ENCODE data around the gene ZNHIT6. TPM values are rescaled to one million over a fixed set of nuclear protein-coding genes. Genes with fewer than 3 reads are reported as not detected.

The ZNHIT6 gene
- total RNA-seq, 2 experiments from 2014 or later, result 22.4 to 23.9 TPM

DNA sequence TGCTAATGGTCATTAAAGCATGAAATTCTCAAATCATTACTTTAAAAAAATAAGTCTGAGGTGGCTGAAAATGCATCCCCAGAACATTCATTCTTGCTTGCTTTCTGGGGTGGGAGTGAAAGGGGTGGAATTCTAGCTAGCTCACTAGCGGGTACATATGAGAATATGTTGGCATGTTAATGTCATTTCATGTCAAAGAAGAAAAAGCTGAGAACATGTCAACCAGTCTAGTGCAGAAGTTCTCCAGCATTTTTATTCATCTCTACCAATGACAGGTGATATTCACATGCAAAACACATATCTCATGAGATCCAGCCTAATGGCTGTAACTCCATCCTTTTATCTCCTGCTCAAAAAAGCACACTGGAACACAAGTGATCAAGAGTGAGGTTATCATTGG is 49.1 kb downstream of the ZNHIT6 start:
- TF ChIP-seq, protein P1, sequence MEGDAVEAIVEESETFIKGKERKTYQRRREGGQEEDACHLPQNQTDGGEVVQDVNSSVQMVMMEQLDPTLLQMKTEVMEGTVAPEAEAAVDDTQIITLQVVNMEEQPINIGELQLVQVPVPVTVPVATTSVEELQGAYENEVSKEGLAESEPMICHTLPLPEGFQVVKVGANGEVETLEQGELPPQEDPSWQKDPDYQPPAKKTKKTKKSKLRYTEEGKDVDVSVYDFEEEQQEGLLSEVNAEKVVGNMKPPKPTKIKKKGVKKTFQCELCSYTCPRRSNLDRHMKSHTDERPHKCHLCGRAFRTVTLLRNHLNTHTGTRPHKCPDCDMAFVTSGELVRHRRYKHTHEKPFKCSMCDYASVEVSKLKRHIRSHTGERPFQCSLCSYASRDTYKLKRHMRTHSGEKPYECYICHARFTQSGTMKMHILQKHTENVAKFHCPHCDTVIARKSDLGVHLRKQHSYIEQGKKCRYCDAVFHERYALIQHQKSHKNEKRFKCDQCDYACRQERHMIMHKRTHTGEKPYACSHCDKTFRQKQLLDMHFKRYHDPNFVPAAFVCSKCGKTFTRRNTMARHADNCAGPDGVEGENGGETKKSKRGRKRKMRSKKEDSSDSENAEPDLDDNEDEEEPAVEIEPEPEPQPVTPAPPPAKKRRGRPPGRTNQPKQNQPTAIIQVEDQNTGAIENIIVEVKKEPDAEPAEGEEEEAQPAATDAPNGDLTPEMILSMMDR (IDR thresholded peaks at IDR 0.05), result no peak
- ChIA-PET CTCF (interaction anchor here (0.9 to 1.8 kb wide), 2 partner anchors 9 to 23 kb away, joined by 3 to 5 read pairs; no protein-coding TSS in a partner anchor), POLR2A (no interaction called here)
- H3K4me1 Mint-ChIP-seq (ENCODE audit: low read depth), result peaks cover 5% of the 10 kb centered on the region
- H3K4me3 Mint-ChIP-seq, result no peak overlapping the region
- DNase-seq (no peak), ATAC-seq (no peak)
- H3K27ac Mint-ChIP-seq, result no peak overlapping the region
- intact Hi-C loops (cut with micrococcal nuclease), result no loop called here
- no peaks in the 10 kb centered on the region for H3K27me3 Mint-ChIP-seq
- no peaks in the 10 kb centered on the region for H3K9me3 Mint-ChIP-seq
- peaks cover 35% of the 10 kb centered on the region for H3K36me3 Mint-ChIP-seq (ENCODE audit: low read depth)

DNA sequence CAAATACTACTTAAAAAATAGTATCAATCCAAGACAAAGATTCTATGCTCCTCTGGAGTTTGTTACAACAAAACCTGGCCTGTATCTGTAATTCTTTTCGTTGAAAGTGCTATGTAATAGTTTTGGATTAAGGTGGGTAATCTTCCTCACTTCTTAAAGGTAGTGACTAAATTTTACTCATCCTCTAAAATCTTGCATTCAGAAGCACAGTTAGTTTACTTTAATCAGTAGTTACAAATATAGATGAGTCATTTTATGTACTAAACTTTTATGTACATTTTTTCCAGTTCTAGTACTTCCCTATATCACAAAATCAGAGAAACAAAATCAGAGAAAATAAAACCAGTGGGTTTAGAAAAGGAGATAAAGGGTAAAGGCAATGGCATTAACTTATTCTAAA is 51.3 kb downstream of the ZNHIT6 start:
- Mint-ChIP-seq H3K9me3 (no peaks in the 10 kb centered on the region), H3K4me3 (no peak overlapping the region), H3K27me3 (no peaks in the 10 kb centered on the region), H3K27ac (no peak overlapping the region), H3K36me3 (ENCODE audit: low read depth) (peaks cover 49% of the 10 kb centered on the region), H3K4me1 (ENCODE audit: low read depth) (peaks cover 5% of the 10 kb centered on the region)
- ATAC-seq, result no peak
- TF ChIP-seq, protein P1 (IDR thresholded peaks at IDR 0.05), result no peak
- no peak for DNase-seq
- CTCF ChIA-PET, result no interaction called here
- POLR2A ChIA-PET, result no interaction called here
- intact Hi-C loops (cut with micrococcal nuclease), result no loop called here

DNA sequence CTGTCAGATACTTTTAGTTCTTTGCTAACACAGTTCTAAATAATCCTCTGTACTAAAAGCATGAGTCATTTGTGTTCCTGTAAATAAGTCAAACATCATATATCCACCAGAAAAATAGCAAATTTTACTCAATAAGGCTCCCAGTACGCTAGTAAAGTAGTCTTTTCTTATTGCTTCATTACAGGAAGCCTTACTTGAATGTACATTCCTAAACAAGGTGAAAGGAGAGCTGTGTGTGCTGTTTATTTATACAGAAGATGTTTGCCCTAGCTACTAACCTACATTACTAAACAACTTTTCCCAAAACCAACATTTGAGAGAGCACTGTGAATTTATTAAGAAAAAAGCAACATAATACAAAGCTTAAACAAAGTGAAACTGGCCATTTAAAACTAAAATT is 52.0 kb downstream of the ZNHIT6 start:
- intact Hi-C loops (cut with micrococcal nuclease), result no loop called here
- TF ChIP-seq, protein P1 (IDR thresholded peaks at IDR 0.05), result no peak
- ChIA-PET POLR2A (no interaction called here), CTCF (no interaction called here)
- Mint-ChIP-seq H3K4me3 (no peak overlapping the region), H3K9me3 (no peaks in the 10 kb centered on the region), H3K4me1 (ENCODE audit: low read depth) (peaks cover 5% of the 10 kb centered on the region), H3K36me3 (ENCODE audit: low read depth) (peaks cover 54% of the 10 kb centered on the region), H3K27ac (no peak overlapping the region), H3K27me3 (no peaks in the 10 kb centered on the region)
- DNase-seq (no peak), ATAC-seq (no peak)

DNA sequence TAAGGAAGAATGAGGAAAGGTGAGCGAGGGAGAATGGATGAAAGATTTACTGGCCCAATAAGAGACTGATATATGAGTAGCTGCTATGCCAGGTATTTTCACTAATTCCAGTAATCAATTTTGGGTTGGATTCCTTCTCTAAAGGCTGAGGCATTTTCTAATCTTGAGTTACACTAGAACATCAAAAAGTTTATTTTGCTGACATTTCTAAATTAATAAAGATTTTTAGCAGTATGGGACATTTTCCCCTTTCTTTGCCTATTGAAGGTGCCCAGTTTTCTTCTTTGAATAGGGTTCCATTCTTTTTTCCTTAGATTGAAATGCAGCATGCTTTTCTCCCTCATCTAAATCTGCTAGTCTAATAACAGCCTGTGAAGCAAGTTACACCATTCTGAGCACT is 52.9 kb downstream of the ZNHIT6 start:
- ChIA-PET CTCF (no interaction called here), POLR2A (no interaction called here)
- Mint-ChIP-seq H3K4me3 (no peak overlapping the region), H3K4me1 (ENCODE audit: low read depth) (peaks cover 5% of the 10 kb centered on the region), H3K36me3 (ENCODE audit: low read depth) (peaks cover 60% of the 10 kb centered on the region), H3K27me3 (no peaks in the 10 kb centered on the region), H3K9me3 (no peaks in the 10 kb centered on the region), H3K27ac (no peak overlapping the region)
- intact Hi-C loops (cut with micrococcal nuclease), result no loop called here
- DNase-seq (no peak), ATAC-seq (no peak)
- TF ChIP-seq, protein P1 (IDR thresholded peaks at IDR 0.05), result no peak

DNA sequence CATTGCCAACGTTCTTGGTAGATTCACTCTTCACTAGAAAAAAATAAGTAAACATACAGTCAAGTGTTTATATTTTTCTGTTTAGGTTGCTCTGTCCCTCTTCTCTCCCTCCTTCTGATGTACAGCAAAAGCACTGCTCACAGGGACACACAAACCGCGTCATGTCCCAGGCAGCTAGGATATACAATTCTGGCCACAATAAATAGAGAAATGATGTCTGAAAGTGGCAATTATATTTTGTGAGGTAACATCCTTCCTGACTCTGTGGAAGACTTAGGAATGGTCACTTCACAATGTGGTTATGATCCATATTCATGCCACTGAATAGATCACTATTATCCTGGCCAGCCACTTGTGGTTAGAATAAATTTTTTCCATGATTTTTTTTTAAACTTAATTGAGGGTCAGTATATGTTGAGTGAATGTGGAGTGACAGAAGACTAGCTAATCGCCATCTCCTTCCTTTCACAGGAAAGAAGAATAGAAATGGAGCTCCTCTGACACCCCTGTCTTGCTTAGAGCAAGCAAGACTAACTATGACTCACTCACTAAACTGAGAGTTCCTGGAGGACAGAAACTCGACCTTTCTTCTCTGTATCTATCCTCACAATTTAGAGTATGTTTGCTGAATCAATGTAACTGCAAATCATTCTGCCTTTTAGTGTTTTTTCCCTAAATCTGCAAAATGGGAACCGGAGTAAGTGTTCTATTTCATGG is 54.0 kb downstream of the ZNHIT6 start:
- H3K9me3 Mint-ChIP-seq, result peaks cover 5% of the 10 kb centered on the region
- H3K27me3 Mint-ChIP-seq, result no peaks in the 10 kb centered on the region
- TF ChIP-seq, protein P1 (IDR thresholded peaks at IDR 0.05), result no peak
- no peak overlapping the region for H3K4me3 Mint-ChIP-seq
- ChIA-PET POLR2A (no interaction called here), CTCF (interaction anchor here (1.2 kb wide), 1 partner anchor 37 kb away, joined by 3 read pairs; no protein-coding TSS in a partner anchor)
- H3K4me1 Mint-ChIP-seq (ENCODE audit: low read depth), result peaks cover 5% of the 10 kb centered on the region
- no peak overlapping the region for H3K27ac Mint-ChIP-seq
- DNase-seq, result no peak
- H3K36me3 Mint-ChIP-seq (ENCODE audit: low read depth), result peaks cover 66% of the 10 kb centered on the region
- peak; percentile 61 for ATAC-seq
- intact Hi-C loops (cut with micrococcal nuclease), result no loop called here
